ENCODE data around the gene VSTM4.

VSTM4 gene

GRCh38 chr10:49136525-49136924 is 21.2 kb upstream of the VSTM4 start:
- no peak overlapping the region for H3K27ac Mint-ChIP-seq
- no peak overlapping the region for H3K4me3 Mint-ChIP-seq
- peaks cover 9% of the 10 kb centered on the region for H3K27me3 Mint-ChIP-seq (ENCODE audit: low read depth, poor library complexity)
- peaks cover 14% of the 10 kb centered on the region for H3K9me3 Mint-ChIP-seq
- DNase-seq: no peak
- TF ChIP-seq, protein P1, sequence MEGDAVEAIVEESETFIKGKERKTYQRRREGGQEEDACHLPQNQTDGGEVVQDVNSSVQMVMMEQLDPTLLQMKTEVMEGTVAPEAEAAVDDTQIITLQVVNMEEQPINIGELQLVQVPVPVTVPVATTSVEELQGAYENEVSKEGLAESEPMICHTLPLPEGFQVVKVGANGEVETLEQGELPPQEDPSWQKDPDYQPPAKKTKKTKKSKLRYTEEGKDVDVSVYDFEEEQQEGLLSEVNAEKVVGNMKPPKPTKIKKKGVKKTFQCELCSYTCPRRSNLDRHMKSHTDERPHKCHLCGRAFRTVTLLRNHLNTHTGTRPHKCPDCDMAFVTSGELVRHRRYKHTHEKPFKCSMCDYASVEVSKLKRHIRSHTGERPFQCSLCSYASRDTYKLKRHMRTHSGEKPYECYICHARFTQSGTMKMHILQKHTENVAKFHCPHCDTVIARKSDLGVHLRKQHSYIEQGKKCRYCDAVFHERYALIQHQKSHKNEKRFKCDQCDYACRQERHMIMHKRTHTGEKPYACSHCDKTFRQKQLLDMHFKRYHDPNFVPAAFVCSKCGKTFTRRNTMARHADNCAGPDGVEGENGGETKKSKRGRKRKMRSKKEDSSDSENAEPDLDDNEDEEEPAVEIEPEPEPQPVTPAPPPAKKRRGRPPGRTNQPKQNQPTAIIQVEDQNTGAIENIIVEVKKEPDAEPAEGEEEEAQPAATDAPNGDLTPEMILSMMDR (IDR thresholded peaks at IDR 0.05): no peak
- H3K4me1 Mint-ChIP-seq: peaks cover 34% of the 10 kb centered on the region
- H3K36me3 Mint-ChIP-seq (ENCODE audit: low read depth): no peaks in the 10 kb centered on the region

DNA sequence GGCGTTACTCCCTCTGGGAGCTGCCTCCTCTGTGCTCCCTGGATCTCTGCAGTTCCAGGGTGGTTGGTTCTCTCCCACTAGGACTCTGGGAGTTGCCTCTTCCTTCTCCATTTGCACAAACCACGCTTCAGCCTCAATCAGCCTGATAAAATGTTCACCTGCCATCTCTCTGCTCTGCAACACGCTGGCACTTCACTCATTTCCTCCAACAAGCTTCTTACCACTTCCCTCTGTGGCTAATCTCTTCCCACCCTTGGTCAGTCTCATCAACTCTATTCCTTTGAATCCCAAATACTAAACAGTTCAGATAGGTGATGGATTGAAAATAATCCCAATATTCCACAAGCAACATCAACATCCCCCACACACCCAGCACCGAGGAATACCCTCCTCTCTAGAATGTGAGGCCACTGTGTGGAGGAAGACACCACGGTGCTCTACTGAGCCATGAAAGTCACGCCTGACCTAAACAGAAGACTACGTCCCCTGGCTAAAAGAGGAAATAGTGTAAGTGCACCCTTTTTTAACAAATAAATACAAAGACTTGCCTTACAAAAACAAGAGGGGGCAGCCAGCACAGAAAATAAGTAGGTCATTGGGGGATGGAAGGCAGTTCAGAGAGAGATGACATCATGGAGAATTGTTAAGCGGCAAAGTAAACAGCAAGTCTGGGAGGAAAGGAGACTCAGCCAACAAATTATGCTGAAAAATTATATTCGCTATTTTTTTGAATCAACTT is 20.4 kb upstream of the VSTM4 start:
- H3K9me3 Mint-ChIP-seq: peaks cover 14% of the 10 kb centered on the region
- no peak for DNase-seq
- TF ChIP-seq, protein P1 (IDR thresholded peaks at IDR 0.05): no peak
- peak overlapping the region; percentile 4 for H3K4me3 Mint-ChIP-seq
- peaks cover 9% of the 10 kb centered on the region for H3K27me3 Mint-ChIP-seq (ENCODE audit: low read depth, poor library complexity)
- H3K4me1 Mint-ChIP-seq: peaks cover 34% of the 10 kb centered on the region
- no peaks in the 10 kb centered on the region for H3K36me3 Mint-ChIP-seq (ENCODE audit: low read depth)
- peak overlapping the region; percentile 2 for H3K27ac Mint-ChIP-seq

GRCh38 chr10:49134327-49134726 is 19.0 kb upstream of the VSTM4 start:
- TF ChIP-seq, protein P1 (IDR thresholded peaks at IDR 0.05): no peak
- Mint-ChIP-seq H3K27ac (no peak overlapping the region), H3K4me3 (no peak overlapping the region), H3K27me3 (ENCODE audit: low read depth, poor library complexity) (peaks cover 6% of the 10 kb centered on the region), H3K36me3 (ENCODE audit: low read depth) (no peaks in the 10 kb centered on the region), H3K4me1 (peaks cover 34% of the 10 kb centered on the region), H3K9me3 (peaks cover 14% of the 10 kb centered on the region)
- DNase-seq: no peak

DNA sequence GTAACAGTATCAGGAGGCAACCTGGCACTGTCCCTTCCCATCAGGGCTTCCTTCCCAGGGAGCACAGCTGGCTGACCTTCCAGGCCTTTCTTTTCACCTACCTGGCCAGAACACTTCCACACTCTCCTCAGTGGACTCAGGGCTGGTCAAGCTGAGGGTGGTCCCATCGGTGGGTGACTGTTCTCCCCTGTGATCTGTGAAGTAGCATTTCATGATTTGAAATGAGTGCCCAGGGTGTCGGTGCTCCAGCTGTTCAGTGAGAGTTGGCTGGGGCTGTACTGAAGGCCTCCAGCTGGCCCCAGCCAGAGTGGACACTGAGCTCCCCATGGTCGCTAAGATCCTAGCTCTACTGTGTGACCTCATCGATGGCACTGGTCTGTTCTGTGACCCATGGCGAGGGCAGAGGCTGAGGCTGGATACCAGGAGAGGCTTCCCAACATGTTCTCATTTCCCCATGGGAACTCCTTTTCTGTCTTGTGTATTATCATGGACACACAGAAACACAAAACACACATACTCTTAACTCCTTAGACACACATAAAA is 18.5 kb upstream of the VSTM4 start, which contains the start of gene FAM170B:
TSS of gene FAM170B (minus strand) at position 316 of the 543 bp plus-strand sequence. CDS start at position 213, 103 bp downstream.
- DNase-seq: no peak
- H3K27me3 Mint-ChIP-seq (ENCODE audit: low read depth, poor library complexity): peaks cover 10% of the 10 kb centered on the region
- TF ChIP-seq, protein P1 (IDR thresholded peaks at IDR 0.05): no peak
- H3K9me3 Mint-ChIP-seq: peaks cover 14% of the 10 kb centered on the region
- no peak within 1 kb of the TSS for H3K27ac Mint-ChIP-seq
- no peak within 1 kb of the TSS for H3K4me3 Mint-ChIP-seq
- no peaks in the 10 kb centered on the region for H3K36me3 Mint-ChIP-seq (ENCODE audit: low read depth)
- peaks cover 33% of the 10 kb centered on the region for H3K4me1 Mint-ChIP-seq

- TF ChIP-seq, protein P1 (IDR thresholded peaks at IDR 0.05): no peak
- no peak overlapping the region for H3K4me3 Mint-ChIP-seq
- H3K27ac Mint-ChIP-seq: no peak overlapping the region
- no peak for DNase-seq
- no peaks in the 10 kb centered on the region for H3K36me3 Mint-ChIP-seq (ENCODE audit: low read depth)
- peaks cover 29% of the 10 kb centered on the region for H3K4me1 Mint-ChIP-seq
- H3K27me3 Mint-ChIP-seq (ENCODE audit: low read depth, poor library complexity): peaks cover 14% of the 10 kb centered on the region
- peaks cover 12% of the 10 kb centered on the region for H3K9me3 Mint-ChIP-seq
These were observed 17.0 kb upstream of the VSTM4 start for GRCh38 chr10:49132362-49132737.

All from nephron progenitor cell (in vitro differentiated cells).